HG02870 (cell line): ENCODE data around the gene ETDC.

Experiments
- ATAC-seq: cut with Tn5 transposase; IDR thresholded peaks from one replicate; pipeline ENCODE4 v1.9.1; 2021; ENCODE audit warnings: mild to moderate bottlenecking, moderate library complexity; ENCODE audit not compliant: unreplicated experiment

Gene ETDC

DNA sequence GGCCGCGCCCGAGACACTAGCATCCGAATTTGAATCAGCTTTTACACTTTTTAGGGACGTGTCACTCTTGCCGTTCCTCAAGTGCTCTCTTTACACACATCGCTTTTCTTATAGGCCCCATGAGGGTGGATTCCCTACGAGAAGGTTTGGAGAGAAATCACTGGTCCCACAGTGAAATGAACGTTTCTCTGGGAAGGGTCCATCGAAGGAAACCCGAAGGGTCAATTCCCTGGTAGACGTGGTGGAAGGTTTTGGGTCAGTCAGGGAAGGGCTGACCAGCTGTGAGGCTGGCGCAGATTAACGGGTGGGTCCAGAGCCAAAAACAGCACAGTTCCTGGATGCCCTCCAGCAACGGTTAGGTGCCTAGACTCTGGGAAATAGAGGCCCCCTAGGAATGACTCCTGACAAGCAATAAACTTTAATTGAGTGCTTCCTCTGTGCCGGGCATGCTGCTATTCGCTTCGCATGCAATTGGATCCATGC, 35.9 kb downstream of the ETDC start:
- no peak for ATAC-seq

DNA sequence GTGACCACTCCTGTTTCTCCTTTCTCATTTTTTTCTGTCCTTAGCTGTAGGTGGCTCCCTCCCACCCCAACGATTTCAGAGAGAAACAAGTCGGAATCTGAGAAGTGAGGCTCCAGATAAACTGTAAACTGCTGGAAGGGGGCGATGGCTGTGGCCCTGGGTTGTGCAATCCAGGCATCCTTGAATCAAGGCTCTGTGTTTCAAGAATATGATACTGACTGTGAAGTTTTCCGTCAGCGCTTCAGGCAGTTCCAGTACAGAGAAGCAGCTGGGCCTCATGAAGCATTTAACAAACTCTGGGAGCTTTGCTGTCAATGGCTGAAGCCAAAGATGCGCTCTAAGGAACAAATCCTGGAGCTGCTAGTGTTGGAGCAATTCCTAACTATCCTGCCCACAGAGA, 37.7 kb downstream of the ETDC start:
- ATAC-seq: no peak

DNA sequence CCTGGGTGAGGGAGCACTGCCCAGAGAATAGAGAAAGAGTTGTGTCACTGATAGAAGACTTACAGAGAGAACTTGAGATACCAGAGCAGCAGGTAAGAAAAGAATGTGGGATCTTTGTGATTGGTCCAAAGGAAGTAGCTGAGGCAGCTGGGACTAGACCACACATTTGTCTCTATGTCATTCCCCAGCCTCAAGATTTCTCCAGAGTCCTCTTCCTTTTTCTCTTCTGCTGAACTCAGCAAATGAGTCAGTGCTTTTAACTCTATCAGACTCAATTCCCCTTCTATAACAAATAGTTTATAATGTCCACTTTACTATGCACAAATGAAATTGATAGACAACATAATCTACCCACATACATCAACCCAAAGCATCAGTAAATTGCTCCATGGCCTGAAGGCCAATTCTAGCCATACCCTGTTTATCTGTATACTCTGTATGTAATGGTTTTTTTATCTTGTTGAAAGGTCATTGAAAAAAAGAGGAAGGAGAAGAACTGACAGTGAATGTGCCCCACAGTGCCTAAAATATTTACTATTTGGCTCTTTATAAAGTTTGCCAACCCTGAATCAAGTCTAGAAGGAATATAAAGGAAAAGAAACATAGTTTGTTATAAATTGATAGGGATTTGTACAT, 38.2 kb downstream of the ETDC start:
- no peak for ATAC-seq

DNA sequence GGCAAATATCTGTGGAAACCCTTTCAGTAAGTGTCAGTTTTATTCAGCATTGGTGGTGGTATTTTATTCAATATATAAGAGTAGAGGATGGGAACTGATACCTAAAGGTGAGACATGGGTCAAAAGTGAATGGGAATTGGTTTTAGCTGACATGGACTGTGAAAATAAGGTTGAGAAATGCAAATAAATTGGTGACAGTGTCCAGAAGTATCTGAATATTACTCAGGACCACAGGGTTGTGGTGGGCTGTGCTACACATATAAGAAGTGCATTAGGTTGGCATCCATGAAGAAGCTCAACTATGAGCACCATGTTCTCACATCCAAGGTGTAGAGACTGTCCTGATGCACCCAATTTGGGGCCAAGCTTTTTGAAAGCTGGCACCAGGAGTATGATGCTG, 45.0 kb downstream of the ETDC start:
- peak; percentile 82 for ATAC-seq
